B cell (primary cell): Measurements from ENCODE around the gene SLC18A3. TPM values are rescaled to one million over a fixed set of nuclear protein-coding genes. Genes with fewer than 3 reads are reported as not detected.

Source experiments
- ATAC-seq: fragments of 200-7000 bp; cut with Tn5 transposase; one replicate; pipeline ENCODE4 v1.10.0; 2021; ENCODE audit warnings: low read depth, mild to moderate bottlenecking, moderate number of reproducible peaks, moderate library complexity
- CTCF ChIA-PET: fragments of 350-600 bp; sonication (Branson Sonifier 250); formaldehyde crosslinking; loops from one replicate; lab custom pipeline; 2021; ENCODE audit warnings: antibody characterized with exemption, inconsistent platforms; lab: Charles Lee
- POLR2A ChIA-PET: fragments of 350-600 bp; sonication (Branson Sonifier 250); formaldehyde crosslinking; loops from one replicate; lab custom pipeline; 2021; ENCODE audit warnings: antibody characterized with exemption; lab: Charles Lee
- DNase-seq: peaks from one replicate; pipeline ENCODE4 v3.0.0; 2013
- H2AFZ ChIP-seq: 2 replicates; pipeline ENCODE4 v1.6.1; 2012; ENCODE audit warnings: mild to moderate bottlenecking, low read depth, low read length; ENCODE audit not compliant: insufficient read depth, poor library complexity, severe bottlenecking
- H3K27ac ChIP-seq, 2 donors: 1 replicate in 1 of 2; 2 replicates in 1 of 2; pipeline ENCODE4 v1.5.1; 2012 to 2013; ENCODE audit warnings: low read length in 2 of 2, mild to moderate bottlenecking in 2 of 2, moderate library complexity in 1 of 2
- H3K27me3 ChIP-seq, 4 experiments: fragments of 200-600 bp in 1 of 4; sonication (generic) in 1 of 4; replicated peaks in 1 of 4; 1 replicate in 2 of 4; 2 replicates in 2 of 4; pipeline versions ENCODE4 v1.6.1 to v1.7.0; 2013 to 2016; ENCODE audit warnings: low read length in 3 of 4, mild to moderate bottlenecking in 2 of 4, mixed read lengths in 1 of 4, moderate library complexity in 1 of 4; ENCODE audit not compliant: insufficient read depth in 4 of 4, control insufficient read depth in 3 of 4; ENCODE audit errors: control extremely low read depth in 1 of 4
- H3K36me3 ChIP-seq, 2 experiments: replicated peaks in 1 of 2; 1 replicate in 1 of 2; 2 replicates in 1 of 2; pipeline versions ENCODE4 v1.6.1 to v1.7.1; 2013; ENCODE audit warnings: low read length in 1 of 2; ENCODE audit not compliant: insufficient read depth in 2 of 2, control insufficient read depth in 1 of 2; ENCODE audit errors: control extremely low read depth in 1 of 2, extremely low read depth in 1 of 2
- H3K4me1 ChIP-seq, 2 donors: fragments of 200-600 bp in 1 of 2; sonication (generic) in 1 of 2; 1 replicate in 1 of 2; 2 replicates in 1 of 2; pipeline versions ENCODE4 v1.5.1 to v1.6.1; 2013 to 2017; ENCODE audit warnings: low read length in 2 of 2; ENCODE audit not compliant: control insufficient read depth in 2 of 2, insufficient read depth in 2 of 2
- H3K4me2 ChIP-seq: replicated peaks from 2 replicates; pipeline ENCODE3; 2012; ENCODE audit warnings: mild to moderate bottlenecking, low read depth, low read length; ENCODE audit not compliant: poor library complexity, severe bottlenecking
- H3K4me3 ChIP-seq, 5 experiments: fragments of 200-600 bp in 1 of 5; sonication (generic) in 1 of 5; 1 replicate in 3 of 5; 2 replicates in 2 of 5; pipeline versions ENCODE4 v1.5.1 to v1.7.0; 2011 to 2016; ENCODE audit warnings: low read length in 4 of 5, mild to moderate bottlenecking in 4 of 5, low read depth in 2 of 5, control low read depth in 1 of 5, moderate library complexity in 1 of 5; ENCODE audit not compliant: insufficient read depth in 1 of 5; ENCODE audit errors: control extremely low read depth in 1 of 5, extremely low read depth in 1 of 5
- H3K79me2 ChIP-seq: fragments of 200-600 bp; sonication (generic); one replicate; pipeline ENCODE4 v1.6.0; 2016; ENCODE audit warnings: low read length; ENCODE audit not compliant: control insufficient read depth, insufficient read depth
- H3K9ac ChIP-seq: fragments of 200-600 bp; sonication (generic); 2 replicates; pipeline ENCODE4 v1.6.1; 2017; ENCODE audit warnings: mild to moderate bottlenecking, low read length, moderate library complexity
- H3K9me3 ChIP-seq, 3 donors: one replicate each; pipeline versions ENCODE4 v1.6.1 to v1.7.1; 2013; ENCODE audit warnings: low read length in 2 of 3; ENCODE audit not compliant: control insufficient read depth in 2 of 3, insufficient read depth in 1 of 3; ENCODE audit errors: control extremely low read depth in 1 of 3
- H4K20me1 ChIP-seq: 2 replicates; pipeline ENCODE4 v1.6.0; 2012; ENCODE audit warnings: mild to moderate bottlenecking, low read length; ENCODE audit not compliant: insufficient read depth, control insufficient read depth, poor library complexity, severe bottlenecking
- H3K27ac Mint-ChIP-seq: one replicate; pipeline ENCODE4 v1.8.0; 2021; ENCODE audit warnings: mixed read lengths
- H3K27me3 Mint-ChIP-seq: one replicate; pipeline ENCODE4 v1.8.0; 2021; ENCODE audit warnings: mixed read lengths
- H3K4me1 Mint-ChIP-seq: one replicate; pipeline ENCODE4 v1.8.0; 2021; ENCODE audit warnings: mixed read lengths
- H3K4me3 Mint-ChIP-seq: one replicate; pipeline ENCODE4 v1.8.0; 2021; ENCODE audit warnings: mixed read lengths
- H3K9me3 Mint-ChIP-seq: one replicate; pipeline ENCODE4 v1.8.0; 2022; ENCODE audit warnings: mixed read lengths; ENCODE audit not compliant: insufficient read depth
- EZH2 ChIP-seq: IDR thresholded peaks from 2 replicates; pipeline ENCODE4 v1.6.1; 2012; ENCODE audit warnings: borderline replicate concordance, low read depth, mild to moderate bottlenecking, moderate library complexity, low read length; ENCODE audit not compliant: insufficient read depth, poor library complexity, severe bottlenecking
- WGBS: methylation state at CpG from one replicate; pipeline ENCODE4 v1.1.5; 2013; ENCODE audit warnings: missing lambda C conversion rate; ENCODE audit not compliant: insufficient coverage; 5-methylcytosine and 5-hydroxymethylcytosine counted together
- intact Hi-C: fragments of 100-400 bp; cut with micrococcal nuclease; formaldehyde crosslinking; loops from one replicate; pipeline ENCODE4 v1.10.0; 2022
- polyA plus RNA-seq: library from polyadenylated mRNA; depleted of rRNA; stranded (reverse); fragments of >200 nt; gene quantifications from 2 replicates; pipeline ENCODE4 v1.2.3, GENCODE V29; 2012
- total RNA-seq, 2 donors: library from RNA; stranded (reverse); fragments of 120-200 nt in 1 of 2; gene quantifications; 1 replicate in 1 of 2; 2 replicates in 1 of 2; pipeline versions ENCODE4 v1.2.3 to v1.2.4, GENCODE V29; 2013 to 2022
- TF ChIP-seq, protein P1 (sequence below): fragments of 200-600 bp; IDR thresholded peaks from one replicate; pipeline ENCODE4 v1.8.0; 2022; ENCODE audit warnings: antibody characterized with exemption, mild to moderate bottlenecking

Gene SLC18A3
- total and polyA plus RNA-seq, 2 donors (not counting 1 experiment from before 2014, with no cell fraction given), result not detected

DNA sequence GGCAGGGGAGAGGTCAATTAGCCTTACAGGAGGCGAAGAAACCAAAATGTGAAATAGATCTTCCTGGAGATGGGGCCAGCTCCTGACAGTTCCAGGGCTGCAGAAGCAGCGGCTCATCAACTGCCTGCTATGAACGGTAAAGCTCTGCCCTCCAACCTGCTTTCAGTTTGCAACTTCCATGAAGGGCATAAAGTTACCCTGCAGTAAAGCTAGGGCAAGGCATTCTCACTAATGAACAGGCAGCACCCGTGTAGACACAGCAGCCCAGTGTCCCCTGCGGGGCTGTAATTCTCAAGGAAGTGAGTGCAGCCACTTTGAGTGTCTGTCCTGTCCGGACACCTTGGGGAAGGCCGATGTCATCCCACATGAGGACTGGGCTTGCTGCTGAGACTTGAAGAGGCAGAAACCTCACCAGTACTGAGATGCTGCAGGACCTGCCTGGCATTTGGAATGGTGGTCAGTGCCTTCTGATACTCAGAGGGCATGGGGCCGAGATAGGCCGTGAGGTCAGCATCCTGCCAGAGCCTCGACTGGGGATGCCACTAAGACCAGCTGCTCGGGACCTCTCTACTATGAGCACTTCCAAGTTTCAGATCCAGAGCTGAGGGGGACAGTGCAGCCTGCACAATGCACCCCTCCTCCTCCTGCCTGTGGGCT, 43.3 kb downstream of the SLC18A3 start:
- no peaks in the 10 kb centered on the region for H4K20me1 ChIP-seq
- peaks cover 0 to 4% (median 0%) of the 10 kb centered on the region in 3 donors for H3K9me3 ChIP-seq
- DNase-seq (no peak), ATAC-seq (no peak)
- H3K4me3 ChIP-seq, result no peak overlapping the region
- Mint-ChIP-seq H3K27me3 (peaks cover 18% of the 10 kb centered on the region), H3K4me1 (peaks cover 10% of the 10 kb centered on the region), H3K27ac (no peak overlapping the region), H3K4me3 (no peak overlapping the region), H3K9me3 (no peaks in the 10 kb centered on the region)
- H3K4me1 ChIP-seq, result peaks cover 0 to 6% of the 10 kb centered on the region in 2 donors
- TF ChIP-seq EZH2, result no peak
- TF ChIP-seq, protein P1, sequence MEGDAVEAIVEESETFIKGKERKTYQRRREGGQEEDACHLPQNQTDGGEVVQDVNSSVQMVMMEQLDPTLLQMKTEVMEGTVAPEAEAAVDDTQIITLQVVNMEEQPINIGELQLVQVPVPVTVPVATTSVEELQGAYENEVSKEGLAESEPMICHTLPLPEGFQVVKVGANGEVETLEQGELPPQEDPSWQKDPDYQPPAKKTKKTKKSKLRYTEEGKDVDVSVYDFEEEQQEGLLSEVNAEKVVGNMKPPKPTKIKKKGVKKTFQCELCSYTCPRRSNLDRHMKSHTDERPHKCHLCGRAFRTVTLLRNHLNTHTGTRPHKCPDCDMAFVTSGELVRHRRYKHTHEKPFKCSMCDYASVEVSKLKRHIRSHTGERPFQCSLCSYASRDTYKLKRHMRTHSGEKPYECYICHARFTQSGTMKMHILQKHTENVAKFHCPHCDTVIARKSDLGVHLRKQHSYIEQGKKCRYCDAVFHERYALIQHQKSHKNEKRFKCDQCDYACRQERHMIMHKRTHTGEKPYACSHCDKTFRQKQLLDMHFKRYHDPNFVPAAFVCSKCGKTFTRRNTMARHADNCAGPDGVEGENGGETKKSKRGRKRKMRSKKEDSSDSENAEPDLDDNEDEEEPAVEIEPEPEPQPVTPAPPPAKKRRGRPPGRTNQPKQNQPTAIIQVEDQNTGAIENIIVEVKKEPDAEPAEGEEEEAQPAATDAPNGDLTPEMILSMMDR, result no peak
- intact Hi-C loops, result no loop called here
- H3K79me2 ChIP-seq, result no peaks in the 10 kb centered on the region
- no peak overlapping the region for H3K9ac ChIP-seq
- no peaks in the 10 kb centered on the region for H3K27me3 ChIP-seq
- no peaks in the 10 kb centered on the region for H3K36me3 ChIP-seq
- CTCF ChIA-PET, result no interaction called here
- 81% methylated on average over 10 of the region's 11 CpGs for WGBS
- no peak overlapping the region for H3K4me2 ChIP-seq
- no peak overlapping the region for H3K27ac ChIP-seq
- H2AFZ ChIP-seq, result no peak overlapping the region
- POLR2A ChIA-PET, result no interaction called here

- ChIA-PET CTCF (no interaction called here), POLR2A (no interaction called here)
- ATAC-seq (no peak), DNase-seq (no peak)
- H3K36me3 ChIP-seq, result no peaks in the 10 kb centered on the region
- H3K4me2 ChIP-seq, result no peak overlapping the region
- H3K4me3 ChIP-seq, result no peak overlapping the region
- H3K9me3 ChIP-seq, result peaks cover 0 to 6% (median 0%) of the 10 kb centered on the region in 3 donors
- H3K9ac ChIP-seq, result no peak overlapping the region
- no peaks in the 10 kb centered on the region for H3K27me3 ChIP-seq
- no peaks in the 10 kb centered on the region for H4K20me1 ChIP-seq
- Mint-ChIP-seq H3K4me3 (no peak overlapping the region), H3K27ac (no peak overlapping the region), H3K9me3 (peaks cover under 1% of the 10 kb centered on the region), H3K27me3 (peaks cover 15% of the 10 kb centered on the region), H3K4me1 (peaks cover 9% of the 10 kb centered on the region)
- intact Hi-C loops, result no loop called here
- H3K27ac ChIP-seq, result no peak overlapping the region
- no peaks in the 10 kb centered on the region for H3K79me2 ChIP-seq
- peaks cover 0 to 5% of the 10 kb centered on the region in 2 donors for H3K4me1 ChIP-seq
- 80% methylated on average over 3 of the region's 5 CpGs for WGBS
- no peak for TF ChIP-seq EZH2
- TF ChIP-seq, protein P1, result no peak
- H2AFZ ChIP-seq, result no peak overlapping the region
Observed at GRCh38 chr10:49654036-49654693, 44.1 kb downstream of the SLC18A3 start.
